Stimulated activated CD8-positive, alpha-beta memory T cell treated with anti-CD3 and anti-CD28 coated beads, Interleukin-7, amount 100 ng/mL, for 48 hours (primary cell): ENCODE results near the gene SIGLEC1.

Experiments used
- DNase-seq, 2 donors: peaks; one replicate each; pipeline ENCODE4 v3.0.0-alpha.2; 2020; ENCODE audit warnings: low read depth in 1 of 2; ENCODE audit errors: extremely low read depth in 1 of 2

The SIGLEC1 gene

GRCh38 chr20:3681352-3681930 lies 31.0 kb downstream of the SIGLEC1 start:
- DNase-seq, result no peak

- DNase-seq, result no peak
Observed at GRCh38 chr20:3680701-3681351, 31.6 kb downstream of the SIGLEC1 start.

- DNase-seq, result no peak
Observed at GRCh38 chr20:3679749-3680700, 32.4 kb downstream of the SIGLEC1 start.

- DNase-seq, result no peak
Observed at GRCh38 chr20:3678856-3679720, 33.3 kb downstream of the SIGLEC1 start.

GRCh38 chr20:3678198-3678597 lies 34.2 kb downstream of the SIGLEC1 start:
- DNase-seq, result no peak

- no peak for DNase-seq
Observed at GRCh38 chr20:3677733-3678132, 34.7 kb downstream of the SIGLEC1 start.

- DNase-seq, result no peak
Observed at GRCh38 chr20:3674995-3675900, 37.2 kb downstream of the SIGLEC1 start.

GRCh38 chr20:3674447-3674846 lies 38.0 kb downstream of the SIGLEC1 start:
- no peak for DNase-seq

- DNase-seq, result no peak
Observed at GRCh38 chr20:3673221-3674070, 39.0 kb downstream of the SIGLEC1 start.

- no peak for DNase-seq
Observed at GRCh38 chr20:3672547-3673171, 39.7 kb downstream of the SIGLEC1 start.

GRCh38 chr20:3671986-3672546 lies 40.3 kb downstream of the SIGLEC1 start:
- no peak for DNase-seq

GRCh38 chr20:3670945-3671344 lies 41.5 kb downstream of the SIGLEC1 start:
- DNase-seq, result no peak

GRCh38 chr20:3670511-3670910 lies 41.9 kb downstream of the SIGLEC1 start:
- no peak for DNase-seq

GRCh38 chr20:3669710-3670367 lies 42.6 kb downstream of the SIGLEC1 start:
- DNase-seq, result no peak

GRCh38 chr20:3667434-3668037 lies 44.9 kb downstream of the SIGLEC1 start:
- DNase-seq, result no peak

- DNase-seq, result no peak
Observed at GRCh38 chr20:3663858-3664257, 48.5 kb downstream of the SIGLEC1 start.

- DNase-seq, result no peak
Observed at GRCh38 chr20:3663031-3663701, 49.2 kb downstream of the SIGLEC1 start, which contains the start of gene GFRA4. Gene GFRA4 (minus strand): TSS chr20:3663399. CDS start chr20:3663399, 0 bp downstream.
